Choroid plexus epithelial cell (primary cell): ENCODE results near the gene LITAF.

ENCODE experiments used
- DNase-seq: peaks from one replicate; pipeline ENCODE4 v3.0.0-alpha.2; 2010; ENCODE audit warnings: low read depth
- H3K4me3 ChIP-seq: 2 replicates; pipeline ENCODE4 v1.5.1; 2011; ENCODE audit warnings: low read depth, mild to moderate bottlenecking, control low read depth, low read length, moderate library complexity
- CTCF ChIP-seq: conservative IDR thresholded peaks from 2 replicates; pipeline ENCODE4 v1.5.1; 2011; ENCODE audit warnings: low read depth, mild to moderate bottlenecking, control low read depth, inconsistent platforms, low read length, moderate library complexity

The LITAF gene

GRCh38 chr16:11499295-11500089 lies 87.2 kb downstream of the LITAF start:
- no peak overlapping the region for H3K4me3 ChIP-seq
- DNase-seq, result no peak
- TF ChIP-seq CTCF, result no peak

GRCh38 chr16:11498683-11499082 lies 88.0 kb downstream of the LITAF start:
- TF ChIP-seq CTCF, result no peak
- H3K4me3 ChIP-seq, result no peak overlapping the region

GRCh38 chr16:11497851-11498289 lies 88.8 kb downstream of the LITAF start:
- no peak overlapping the region for H3K4me3 ChIP-seq
- DNase-seq, result peak; percentile 67
- no peak for TF ChIP-seq CTCF

More at GRCh38 chr16:11498683-11499082, 88.0 kb downstream of the LITAF start:
- no peak for DNase-seq
